Memory B cell (primary cell): Measurements from ENCODE around the gene TRIM8.

Experiments
- ATAC-seq: fragments of 150-1000 bp; cut with Tn5 transposase; 2 replicates; pipeline ENCODE4 v1.10.0; 2021; ENCODE audit warnings: low read depth, mild to moderate bottlenecking, moderate library complexity
- DNase-seq, 2 donors: peaks; one replicate each; pipeline ENCODE4 v3.0.0; 2022; ENCODE audit warnings: low spot score in 2 of 2
- H3K27ac Mint-ChIP-seq: one replicate; pipeline ENCODE4 v1.8.0; 2022; ENCODE audit warnings: mild to moderate bottlenecking, moderate library complexity, mixed read lengths
- H3K27me3 Mint-ChIP-seq: one replicate; pipeline ENCODE4 v1.8.0; 2022; ENCODE audit warnings: mixed read lengths
- H3K36me3 Mint-ChIP-seq: one replicate; pipeline ENCODE4 v1.8.0; 2022; ENCODE audit warnings: mild to moderate bottlenecking, mixed read lengths
- H3K4me1 Mint-ChIP-seq: one replicate; pipeline ENCODE4 v1.8.0; 2022; ENCODE audit warnings: mixed read lengths
- H3K4me3 Mint-ChIP-seq: one replicate; pipeline ENCODE4 v1.8.0; 2022; ENCODE audit warnings: mild to moderate bottlenecking, moderate library complexity, mixed read lengths
- H3K9me3 Mint-ChIP-seq: one replicate; pipeline ENCODE4 v1.8.0; 2022; ENCODE audit warnings: mixed read lengths

Gene TRIM8

GRCh38 chr10:102644066-102644645 is at the start of gene TRIM8:
Gene TRIM8, plus strand, starts transcription at chr10:102644479. Its CDS starts 139 bp downstream, at chr10:102644618.
- Mint-ChIP-seq H3K27ac (peak within 1 kb of the TSS; percentile 97), H3K4me1 (peaks cover 32% of the 10 kb centered on the region), H3K9me3 (no peaks in the 10 kb centered on the region), H3K36me3 (peaks cover 2% of the 10 kb centered on the region), H3K27me3 (no peaks in the 10 kb centered on the region), H3K4me3 (peak within 1 kb of the TSS; percentile 96)
- no peak for ATAC-seq
- peak; percentile 41 to 71 for DNase-seq

GRCh38 chr10:102595293-102595692 is 49.0 kb upstream of the TRIM8 start:
- Mint-ChIP-seq H3K27me3 (no peaks in the 10 kb centered on the region), H3K4me3 (no peak overlapping the region), H3K27ac (no peak overlapping the region)

GRCh38 chr10:102595897-102596296 is 48.4 kb upstream of the TRIM8 start:
- H3K9me3 Mint-ChIP-seq, result no peaks in the 10 kb centered on the region
- no peak for DNase-seq
- no peaks in the 10 kb centered on the region for H3K27me3 Mint-ChIP-seq
- ATAC-seq, result no peak
- H3K4me3 Mint-ChIP-seq, result no peak overlapping the region
- peaks cover 27% of the 10 kb centered on the region for H3K36me3 Mint-ChIP-seq
- no peak overlapping the region for H3K27ac Mint-ChIP-seq
- H3K4me1 Mint-ChIP-seq, result no peaks in the 10 kb centered on the region

More at GRCh38 chr10:102595293-102595692, 49.0 kb upstream of the TRIM8 start:
- no peak for ATAC-seq
- no peaks in the 10 kb centered on the region for H3K9me3 Mint-ChIP-seq
- H3K4me1 Mint-ChIP-seq, result no peaks in the 10 kb centered on the region
- no peak for DNase-seq
- peaks cover 25% of the 10 kb centered on the region for H3K36me3 Mint-ChIP-seq

GRCh38 chr10:102596506-102596971 is 47.7 kb upstream of the TRIM8 start:
- DNase-seq (peak; percentile 14 to 23), ATAC-seq (peak; percentile 62)
- H3K27me3 Mint-ChIP-seq, result no peaks in the 10 kb centered on the region
- H3K9me3 Mint-ChIP-seq, result no peaks in the 10 kb centered on the region
- no peak overlapping the region for H3K4me3 Mint-ChIP-seq
- peaks cover 27% of the 10 kb centered on the region for H3K36me3 Mint-ChIP-seq
- H3K4me1 Mint-ChIP-seq, result no peaks in the 10 kb centered on the region
- H3K27ac Mint-ChIP-seq, result no peak overlapping the region

GRCh38 chr10:102597131-102597991 is 46.9 kb upstream of the TRIM8 start:
- H3K27me3 Mint-ChIP-seq, result no peaks in the 10 kb centered on the region
- no peak for ATAC-seq
- peaks cover 27% of the 10 kb centered on the region for H3K36me3 Mint-ChIP-seq
- H3K4me1 Mint-ChIP-seq, result no peaks in the 10 kb centered on the region
- H3K9me3 Mint-ChIP-seq, result no peaks in the 10 kb centered on the region
- no peak overlapping the region for H3K27ac Mint-ChIP-seq
- no peak overlapping the region for H3K4me3 Mint-ChIP-seq
- no peak for DNase-seq

- H3K27me3 Mint-ChIP-seq, result no peaks in the 10 kb centered on the region
- H3K4me3 Mint-ChIP-seq, result no peak overlapping the region
- DNase-seq (no peak), ATAC-seq (no peak)
- H3K36me3 Mint-ChIP-seq, result peaks cover 29% of the 10 kb centered on the region
- no peaks in the 10 kb centered on the region for H3K9me3 Mint-ChIP-seq
- no peak overlapping the region for H3K27ac Mint-ChIP-seq
- no peaks in the 10 kb centered on the region for H3K4me1 Mint-ChIP-seq
Measured at GRCh38 chr10:102598243-102598642, 46.0 kb upstream of the TRIM8 start.

GRCh38 chr10:102599565-102600327 is 44.5 kb upstream of the TRIM8 start:
- DNase-seq (no peak), ATAC-seq (no peak)
- H3K27ac Mint-ChIP-seq, result no peak overlapping the region
- peaks cover 32% of the 10 kb centered on the region for H3K36me3 Mint-ChIP-seq
- no peaks in the 10 kb centered on the region for H3K9me3 Mint-ChIP-seq
- no peaks in the 10 kb centered on the region for H3K4me1 Mint-ChIP-seq
- no peak overlapping the region for H3K4me3 Mint-ChIP-seq
- H3K27me3 Mint-ChIP-seq, result no peaks in the 10 kb centered on the region

GRCh38 chr10:102600816-102601215 is 43.5 kb upstream of the TRIM8 start:
- Mint-ChIP-seq H3K27me3 (no peaks in the 10 kb centered on the region), H3K27ac (no peak overlapping the region), H3K4me3 (no peak overlapping the region), H3K36me3 (peaks cover 30% of the 10 kb centered on the region), H3K4me1 (no peaks in the 10 kb centered on the region), H3K9me3 (no peaks in the 10 kb centered on the region)
- ATAC-seq, result no peak
- no peak for DNase-seq

GRCh38 chr10:102601639-102602038 is 42.6 kb upstream of the TRIM8 start:
- Mint-ChIP-seq H3K27me3 (no peaks in the 10 kb centered on the region), H3K36me3 (peaks cover 32% of the 10 kb centered on the region), H3K4me1 (no peaks in the 10 kb centered on the region), H3K9me3 (no peaks in the 10 kb centered on the region), H3K27ac (no peak overlapping the region), H3K4me3 (no peak overlapping the region)
- ATAC-seq (no peak), DNase-seq (no peak)

GRCh38 chr10:102602272-102603045 is 41.8 kb upstream of the TRIM8 start:
- H3K27ac Mint-ChIP-seq, result no peak overlapping the region
- no peak overlapping the region for H3K4me3 Mint-ChIP-seq
- DNase-seq (no peak), ATAC-seq (no peak)
- no peaks in the 10 kb centered on the region for H3K27me3 Mint-ChIP-seq
- H3K36me3 Mint-ChIP-seq, result peaks cover 31% of the 10 kb centered on the region
- no peaks in the 10 kb centered on the region for H3K4me1 Mint-ChIP-seq
- no peaks in the 10 kb centered on the region for H3K9me3 Mint-ChIP-seq

- H3K27me3 Mint-ChIP-seq, result no peaks in the 10 kb centered on the region
- H3K9me3 Mint-ChIP-seq, result no peaks in the 10 kb centered on the region
- ATAC-seq (no peak), DNase-seq (no peak)
- H3K4me3 Mint-ChIP-seq, result no peak overlapping the region
- H3K36me3 Mint-ChIP-seq, result peaks cover 23% of the 10 kb centered on the region
- no peaks in the 10 kb centered on the region for H3K4me1 Mint-ChIP-seq
- no peak overlapping the region for H3K27ac Mint-ChIP-seq
Measured at GRCh38 chr10:102603946-102604345, 40.3 kb upstream of the TRIM8 start.

- Mint-ChIP-seq H3K27me3 (no peaks in the 10 kb centered on the region), H3K27ac (no peak overlapping the region), H3K9me3 (no peaks in the 10 kb centered on the region), H3K36me3 (peaks cover 19% of the 10 kb centered on the region), H3K4me1 (no peaks in the 10 kb centered on the region), H3K4me3 (no peak overlapping the region)
- ATAC-seq (no peak), DNase-seq (no peak)
Measured at GRCh38 chr10:102604439-102604841, 39.8 kb upstream of the TRIM8 start.

- Mint-ChIP-seq H3K27me3 (no peaks in the 10 kb centered on the region), H3K36me3 (peaks cover 20% of the 10 kb centered on the region), H3K9me3 (no peaks in the 10 kb centered on the region)
Measured at GRCh38 chr10:102605712-102606111, 38.6 kb upstream of the TRIM8 start.

More at GRCh38 chr10:102605712-102606111, 38.6 kb upstream of the TRIM8 start:
- Mint-ChIP-seq H3K27ac (no peak overlapping the region), H3K4me3 (no peak overlapping the region), H3K4me1 (no peaks in the 10 kb centered on the region)
- ATAC-seq (no peak), DNase-seq (no peak)
